Activated T-cell treated with anti-CD3 and anti-CD28 coated beads, Interleukin-2, amount 50 U/mL, for 1 hour (primary cell): ENCODE measurements around the gene BAK1.
A peak's percentile ranks its signal among the peaks of the same experiment; 100 is the strongest.
"Not testable (repeated sequence)": the region's sequence is repeated elsewhere in the genome, so short reads cannot be mapped to it uniquely, and the experiment has no call there.

Source experiments
- DNase-seq: peaks from one replicate; pipeline ENCODE4 v3.0.0-alpha.2; 2020

Gene BAK1

GRCh38 chr6:33585403-33586107 lies 5.5 kb upstream of the BAK1 start:
- peak; percentile 93 for DNase-seq

- DNase-seq, result no peak
These were observed 4.8 kb upstream of the BAK1 start for GRCh38 chr6:33584700-33585402.

GRCh38 chr6:33583591-33584155 lies 3.6 kb upstream of the BAK1 start:
- no peak for DNase-seq

- DNase-seq, result no peak
These were observed 1.1 kb upstream of the BAK1 start for GRCh38 chr6:33581186-33581585.

GRCh38 chr6:33578588-33579011 lies 1.5 kb downstream of the BAK1 start:
- DNase-seq, result peak; percentile 44

GRCh38 chr6:33578164-33578563 lies 1.9 kb downstream of the BAK1 start:
- no peak for DNase-seq

GRCh38 chr6:33577718-33578117 lies 2.4 kb downstream of the BAK1 start:
- DNase-seq, result no peak

- DNase-seq, result no peak
These were observed 3.0 kb downstream of the BAK1 start for GRCh38 chr6:33577106-33577535.

- DNase-seq, result no peak
These were observed 3.4 kb downstream of the BAK1 start for GRCh38 chr6:33576668-33577067.

GRCh38 chr6:33575211-33575610 lies 4.9 kb downstream of the BAK1 start:
- no peak for DNase-seq

- DNase-seq, result no peak
These were observed 8.3 kb downstream of the BAK1 start for GRCh38 chr6:33571637-33572316.

GRCh38 chr6:33570806-33571636 lies 9.1 kb downstream of the BAK1 start:
- DNase-seq, result peak; percentile 91

GRCh38 chr6:33568826-33569570 lies 11.1 kb downstream of the BAK1 start:
- DNase-seq, result no peak

GRCh38 chr6:33567836-33568235 lies 12.2 kb downstream of the BAK1 start:
- DNase-seq, result no peak

GRCh38 chr6:33566182-33567084 lies 13.6 kb downstream of the BAK1 start:
- DNase-seq, result no peak

- DNase-seq, result no peak
These were observed 21.3 kb downstream of the BAK1 start for GRCh38 chr6:33558801-33559200.

GRCh38 chr6:33557376-33557775 lies 22.7 kb downstream of the BAK1 start:
- DNase-seq, result no peak

GRCh38 chr6:33552883-33553282 lies 27.2 kb downstream of the BAK1 start:
- DNase-seq, result not testable (repeated sequence)

- DNase-seq, result no peak
These were observed 27.8 kb downstream of the BAK1 start for GRCh38 chr6:33552252-33552651.

- DNase-seq, result no peak
These were observed 28.5 kb downstream of the BAK1 start for GRCh38 chr6:33551538-33551937.

- no peak for DNase-seq
These were observed 30.2 kb downstream of the BAK1 start for GRCh38 chr6:33549896-33550295.
